Muscle layer of duodenum (tissue), 2 donors: ENCODE measurements around the gene TMEM167A.

Experiments used
- H3K27ac ChIP-seq: one replicate; pipeline ENCODE4 v1.7.0; 2013; ENCODE audit warnings: mild to moderate bottlenecking, low read length
- H3K27me3 ChIP-seq: one replicate; pipeline ENCODE4 v1.7.0; 2013; ENCODE audit warnings: low read depth, mild to moderate bottlenecking, control low read depth, low read length
- H3K36me3 ChIP-seq, 2 donors: one replicate each; pipeline ENCODE4 v1.7.0; 2013; ENCODE audit warnings: low read length in 2 of 2, control low read depth in 1 of 2, mild to moderate bottlenecking in 1 of 2; ENCODE audit not compliant: insufficient read depth in 2 of 2, control insufficient read depth in 1 of 2
- H3K4me1 ChIP-seq, 2 donors: one replicate each; pipeline ENCODE4 v1.7.0; 2013; ENCODE audit warnings: low read length in 2 of 2, mild to moderate bottlenecking in 2 of 2, control low read depth in 1 of 2, moderate library complexity in 1 of 2; ENCODE audit not compliant: insufficient read depth in 2 of 2, control insufficient read depth in 1 of 2
- H3K4me3 ChIP-seq, 2 donors: one replicate each; pipeline ENCODE4 v1.7.0; 2013; ENCODE audit warnings: low read length in 2 of 2, low read depth in 1 of 2, mild to moderate bottlenecking in 1 of 2
- H3K9me3 ChIP-seq, 2 donors: one replicate each; pipeline ENCODE4 v1.7.0; 2013; ENCODE audit warnings: low read length in 2 of 2, control low read depth in 1 of 2, mild to moderate bottlenecking in 1 of 2; ENCODE audit not compliant: control insufficient read depth in 1 of 2
- donor health status: healthy.

The TMEM167A gene

DNA sequence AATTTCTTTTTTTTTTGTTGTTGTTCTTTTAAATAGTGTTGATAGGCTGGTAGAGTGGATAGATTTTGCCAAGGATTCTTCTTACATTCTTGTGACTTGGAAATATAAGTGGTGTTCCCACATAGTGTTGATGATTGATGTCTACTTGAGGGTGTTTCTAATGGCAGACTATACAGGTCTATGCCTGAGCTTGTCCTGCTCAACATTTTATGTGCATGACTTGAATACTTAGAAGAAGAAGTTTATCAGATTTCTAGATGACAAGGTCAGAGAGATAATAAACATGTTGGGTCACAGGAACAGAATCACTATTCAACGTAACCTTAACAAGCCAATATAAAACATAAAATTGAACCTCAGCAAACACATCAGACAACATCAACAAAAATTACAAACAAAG is 24.3 kb upstream of the TMEM167A start:
- Histone ChIP-seq H3K36me3 (no peaks in the 10 kb centered on the region), H3K4me1 (no peaks in the 10 kb centered on the region), H3K4me3 (no peak overlapping the region), H3K27ac (no peak overlapping the region), H3K27me3 (no peaks in the 10 kb centered on the region), H3K9me3 (no peaks in the 10 kb centered on the region)

DNA sequence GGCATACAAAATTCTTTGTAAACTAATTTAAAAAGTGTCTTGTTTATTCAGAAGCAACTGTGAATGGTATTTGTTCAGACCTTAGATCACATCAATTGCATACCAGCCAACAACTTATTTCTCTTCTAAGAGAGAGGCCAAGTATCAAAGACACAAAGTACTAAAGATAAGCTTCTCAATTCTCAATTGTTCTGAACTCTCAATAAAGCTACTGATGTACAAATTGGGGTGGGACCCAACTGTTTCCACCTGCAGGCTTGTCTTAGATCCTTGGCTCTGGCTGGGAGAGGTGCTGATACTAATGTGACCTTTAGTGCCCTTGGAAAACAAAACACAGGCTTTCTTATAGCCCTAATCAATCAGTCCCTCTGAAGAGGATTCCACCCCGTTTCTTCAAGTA is 22.3 kb upstream of the TMEM167A start:
- H3K9me3 ChIP-seq = no peaks in the 10 kb centered on the region
- no peaks in the 10 kb centered on the region for H3K27me3 ChIP-seq
- no peak overlapping the region for H3K27ac ChIP-seq
- no peaks in the 10 kb centered on the region for H3K4me1 ChIP-seq
- no peaks in the 10 kb centered on the region for H3K36me3 ChIP-seq
- no peak overlapping the region for H3K4me3 ChIP-seq

DNA sequence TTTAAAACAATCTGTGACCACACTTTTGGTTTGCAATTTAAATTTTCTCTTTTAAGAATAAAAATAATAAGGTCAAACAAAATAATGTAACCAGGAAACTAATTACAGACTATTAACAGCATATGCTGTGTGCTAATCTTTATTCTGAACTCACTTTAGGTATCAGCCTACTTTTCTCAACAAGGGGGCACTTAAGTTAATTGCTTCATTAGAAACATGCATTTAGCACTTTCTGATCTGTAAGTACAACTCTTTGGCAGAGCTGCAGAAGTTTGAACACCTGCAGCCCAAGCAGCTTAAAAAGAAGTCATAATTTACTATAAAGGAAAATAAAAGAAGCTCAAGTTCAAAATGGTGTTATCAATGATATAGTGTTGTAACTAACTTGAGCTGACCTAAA is 21.8 kb upstream of the TMEM167A start:
- no peaks in the 10 kb centered on the region for H3K9me3 ChIP-seq
- H3K4me3 ChIP-seq = no peak overlapping the region
- no peaks in the 10 kb centered on the region for H3K4me1 ChIP-seq
- H3K27ac ChIP-seq = no peak overlapping the region
- H3K27me3 ChIP-seq = no peaks in the 10 kb centered on the region
- H3K36me3 ChIP-seq = no peaks in the 10 kb centered on the region

DNA sequence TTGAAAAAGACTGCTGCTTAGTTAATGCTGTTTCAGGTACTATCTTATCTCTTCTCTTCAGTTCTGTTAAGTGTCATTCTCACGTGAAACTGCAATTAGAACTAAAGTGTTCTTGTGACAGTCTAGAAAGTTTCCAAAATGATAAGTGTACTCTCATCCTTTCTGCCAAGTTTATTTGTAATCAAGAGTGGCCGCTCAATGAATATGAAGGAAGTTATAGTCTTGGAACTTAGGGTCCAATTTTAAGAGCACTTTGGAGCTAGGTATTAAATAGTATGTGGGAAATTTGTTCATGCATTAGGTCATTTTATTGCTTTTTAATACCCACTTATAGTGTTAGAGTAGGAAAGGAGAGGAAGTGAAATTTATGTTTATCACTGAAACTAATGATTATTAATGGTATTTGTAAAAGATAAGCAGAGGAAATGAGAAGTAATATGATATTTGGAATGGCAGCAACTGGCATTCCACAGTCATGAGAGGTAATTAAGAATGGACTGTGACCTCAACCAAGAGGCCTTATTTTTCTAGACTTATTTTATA is 20.6 kb upstream of the TMEM167A start:
- Histone ChIP-seq H3K27ac (no peak overlapping the region), H3K4me3 (no peak overlapping the region), H3K27me3 (no peaks in the 10 kb centered on the region), H3K9me3 (peaks cover 9% of the 10 kb centered on the region in 2 donors), H3K36me3 (no peaks in the 10 kb centered on the region), H3K4me1 (no peaks in the 10 kb centered on the region)

DNA sequence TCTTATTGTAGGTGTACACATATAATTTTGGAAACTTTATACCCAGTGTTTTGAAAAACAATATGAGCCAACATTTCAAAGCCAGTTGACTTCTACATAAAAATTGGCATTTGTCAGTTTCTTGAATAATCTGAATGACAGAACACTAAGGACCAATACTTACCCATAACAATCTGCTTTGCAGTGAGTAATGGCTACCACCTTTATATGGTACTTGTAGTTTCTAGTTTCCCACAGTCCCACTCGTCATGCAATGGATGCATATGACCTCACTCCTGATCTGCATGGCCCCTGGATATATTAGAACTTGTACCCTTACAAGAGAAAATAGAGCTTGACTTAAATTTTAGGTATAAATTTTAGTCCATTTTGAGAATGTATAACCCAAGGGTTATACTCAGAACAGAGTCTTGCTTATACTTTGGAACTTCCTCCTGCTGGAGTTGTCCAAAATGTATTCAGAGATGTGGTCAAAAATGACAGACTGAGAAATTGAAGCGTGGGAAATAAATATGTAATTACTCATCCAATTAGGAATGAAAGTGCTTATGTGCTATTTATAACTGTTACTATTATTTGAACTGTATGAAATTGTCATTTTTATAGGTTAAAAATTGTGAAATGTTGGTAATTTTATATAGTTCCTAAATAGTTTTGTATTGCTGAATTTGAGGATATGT is 19.6 kb upstream of the TMEM167A start:
- Histone ChIP-seq H3K4me1 (no peaks in the 10 kb centered on the region), H3K9me3 (peaks cover 9 to 11% of the 10 kb centered on the region in 2 donors), H3K4me3 (no peak overlapping the region), H3K27me3 (no peaks in the 10 kb centered on the region), H3K36me3 (no peaks in the 10 kb centered on the region), H3K27ac (no peak overlapping the region)

DNA sequence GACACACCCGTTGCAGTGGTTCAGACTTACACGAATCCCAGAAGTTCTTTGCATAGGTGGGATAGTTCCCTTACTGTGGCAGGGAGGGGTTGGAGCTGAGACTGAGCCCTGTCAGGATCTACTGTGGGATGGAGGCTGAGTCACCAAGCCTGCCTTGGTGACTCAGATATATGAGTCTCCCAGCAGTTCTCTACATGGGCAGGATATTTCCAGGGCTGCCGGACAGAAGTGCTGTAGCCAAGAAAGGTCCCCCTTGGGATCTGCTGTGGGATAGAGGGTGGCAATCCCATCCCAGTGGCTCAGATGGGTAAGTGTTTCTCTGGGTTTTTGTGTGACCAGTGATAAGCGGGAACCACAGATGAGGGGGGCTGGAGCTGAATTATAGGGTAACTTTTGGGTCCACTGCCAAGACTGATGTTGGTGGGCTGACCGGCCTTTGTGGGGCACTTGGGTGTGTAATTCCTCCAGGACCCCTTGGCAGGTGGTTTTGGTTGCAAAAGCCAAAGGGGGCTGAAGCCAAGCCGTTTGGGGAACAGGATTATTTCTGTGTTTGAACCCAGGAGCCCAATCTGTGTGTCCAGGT is 18.9 kb upstream of the TMEM167A start:
- no peak overlapping the region for H3K4me3 ChIP-seq
- peaks cover 9 to 11% of the 10 kb centered on the region in 2 donors for H3K9me3 ChIP-seq
- H3K4me1 ChIP-seq = no peaks in the 10 kb centered on the region
- H3K27me3 ChIP-seq = no peaks in the 10 kb centered on the region
- no peak overlapping the region for H3K27ac ChIP-seq
- H3K36me3 ChIP-seq = no peaks in the 10 kb centered on the region

DNA sequence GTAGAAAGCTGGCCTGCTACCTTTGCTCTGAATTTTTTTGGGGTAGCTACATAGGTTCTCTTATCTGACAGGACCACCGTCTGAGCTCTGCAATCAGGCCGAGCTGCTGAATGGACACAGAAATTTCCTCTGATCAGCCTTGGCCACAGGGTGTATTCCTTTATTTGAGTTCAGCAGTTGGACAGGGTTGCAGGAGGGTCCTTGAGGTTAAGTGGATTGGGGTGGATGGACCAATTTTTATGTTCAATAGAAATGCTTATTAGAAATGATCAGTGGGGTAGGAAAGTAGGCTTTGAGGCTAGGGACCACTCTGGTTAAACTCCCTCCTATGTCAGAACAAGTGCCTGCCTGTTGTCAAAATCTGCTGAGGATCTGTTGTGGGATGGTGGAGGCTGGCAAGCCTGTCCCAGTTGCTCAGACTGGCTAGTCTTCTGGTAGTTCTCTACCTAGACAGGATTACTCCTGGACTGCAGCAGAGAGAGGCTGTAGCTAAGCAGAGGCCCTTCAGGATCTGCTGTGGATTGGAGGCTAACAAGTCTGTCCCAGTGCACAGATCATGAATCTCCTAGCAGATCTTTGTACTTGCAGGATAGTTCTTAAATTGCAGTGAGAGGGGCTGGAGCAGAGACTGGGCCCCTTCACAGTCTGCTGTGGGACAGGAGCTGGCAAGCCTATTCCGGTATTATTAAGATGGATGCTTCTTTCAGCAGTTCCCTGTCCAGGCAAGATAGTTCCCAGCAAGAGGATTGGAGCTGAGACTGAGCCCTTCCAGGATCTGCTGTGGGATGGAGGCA is 18.2 kb upstream of the TMEM167A start:
- peaks cover 9 to 11% of the 10 kb centered on the region in 2 donors for H3K9me3 ChIP-seq
- no peaks in the 10 kb centered on the region for H3K36me3 ChIP-seq
- no peak overlapping the region for H3K4me3 ChIP-seq
- H3K27ac ChIP-seq = no peak overlapping the region
- no peaks in the 10 kb centered on the region for H3K27me3 ChIP-seq
- H3K4me1 ChIP-seq = no peaks in the 10 kb centered on the region

DNA sequence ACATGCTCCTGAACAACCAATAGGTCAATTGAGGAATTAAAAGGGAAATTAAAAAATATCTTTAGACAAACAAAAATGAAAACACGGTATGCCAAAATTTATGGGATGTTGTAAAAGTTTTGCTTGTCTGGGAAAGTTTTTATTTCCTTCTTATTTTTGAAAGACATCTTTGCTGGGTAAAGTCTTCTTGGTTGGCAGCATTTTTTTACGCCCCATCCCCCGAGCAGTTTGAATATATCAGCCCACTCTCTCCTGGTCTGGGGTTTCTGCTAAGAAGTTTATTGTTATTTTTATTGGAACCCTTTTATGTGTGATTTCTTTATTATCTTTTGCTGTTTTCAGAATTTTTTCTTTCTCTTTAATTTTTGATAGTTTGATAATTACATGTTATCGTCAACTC is 16.5 kb upstream of the TMEM167A start:
- Histone ChIP-seq H3K4me3 (no peak overlapping the region), H3K27ac (no peak overlapping the region), H3K9me3 (peaks cover 9 to 11% of the 10 kb centered on the region in 2 donors), H3K4me1 (no peaks in the 10 kb centered on the region), H3K36me3 (no peaks in the 10 kb centered on the region), H3K27me3 (no peaks in the 10 kb centered on the region)

DNA sequence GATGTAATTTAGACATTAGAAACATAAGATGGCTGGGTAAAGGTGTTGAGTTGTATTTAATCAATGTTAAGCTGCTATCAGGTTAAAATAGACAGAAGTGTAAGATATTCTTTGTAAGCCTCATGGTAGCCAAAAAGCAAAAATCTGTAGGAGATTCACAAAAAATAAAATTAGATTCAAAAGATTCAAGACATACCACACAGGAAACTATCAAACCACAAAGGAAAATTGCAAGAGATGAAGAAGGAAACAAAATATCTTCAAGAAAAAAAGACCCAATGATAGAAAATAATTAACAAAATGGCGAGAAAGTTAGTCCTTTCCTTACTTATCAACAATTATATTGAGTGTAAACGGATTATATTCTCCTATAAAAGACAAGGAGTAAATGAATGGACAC is 15.4 kb upstream of the TMEM167A start:
- peaks cover 9 to 11% of the 10 kb centered on the region in 2 donors for H3K9me3 ChIP-seq
- no peaks in the 10 kb centered on the region for H3K4me1 ChIP-seq
- no peaks in the 10 kb centered on the region for H3K27me3 ChIP-seq
- H3K4me3 ChIP-seq = no peak overlapping the region
- no peak overlapping the region for H3K27ac ChIP-seq
- no peaks in the 10 kb centered on the region for H3K36me3 ChIP-seq

DNA sequence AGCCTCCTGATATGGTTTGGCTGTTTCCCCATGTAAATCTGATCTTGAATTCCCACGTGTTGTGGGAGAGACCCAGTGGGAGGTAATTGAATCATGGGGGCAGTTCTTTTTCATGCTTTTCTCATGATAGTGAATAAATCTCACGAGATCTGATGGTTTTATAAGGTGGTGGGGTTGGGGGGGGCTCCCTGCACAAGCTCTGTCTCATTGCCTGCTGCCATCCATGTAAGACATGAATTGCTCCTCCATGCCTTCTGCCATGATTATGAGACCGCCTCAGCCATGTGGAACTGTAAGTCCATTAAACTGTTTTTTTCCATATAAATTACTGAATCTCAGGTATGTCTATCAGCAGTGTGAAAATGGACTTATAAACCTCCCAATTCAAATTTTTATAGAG is 13.0 kb upstream of the TMEM167A start:
- H3K27me3 ChIP-seq = no peaks in the 10 kb centered on the region
- H3K9me3 ChIP-seq = peaks cover 9 to 11% of the 10 kb centered on the region in 2 donors
- no peaks in the 10 kb centered on the region for H3K36me3 ChIP-seq
- H3K27ac ChIP-seq = no peak overlapping the region
- no peaks in the 10 kb centered on the region for H3K4me1 ChIP-seq
- H3K4me3 ChIP-seq = no peak overlapping the region

DNA sequence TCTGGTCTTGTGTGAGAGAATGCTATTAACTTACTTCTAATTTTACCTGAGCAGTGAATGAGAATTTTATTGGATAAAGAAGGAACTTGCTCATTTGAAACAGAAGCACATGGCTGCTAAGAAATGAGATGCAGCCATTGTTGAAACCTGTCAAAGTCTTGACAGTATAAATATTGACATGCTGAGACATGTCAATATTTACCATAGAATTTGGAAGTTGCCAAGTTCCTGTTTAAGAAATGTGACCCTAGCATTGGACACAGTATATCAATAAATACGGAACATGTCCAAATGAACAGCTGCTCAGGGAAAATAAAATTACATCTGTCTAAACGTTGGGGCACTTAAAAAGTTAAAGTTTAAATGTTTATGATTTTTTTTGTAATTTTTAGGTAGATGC is 7.9 kb upstream of the TMEM167A start:
- Histone ChIP-seq H3K27ac (no peak overlapping the region), H3K4me1 (no peaks in the 10 kb centered on the region), H3K9me3 (no peaks in the 10 kb centered on the region), H3K4me3 (no peak overlapping the region), H3K27me3 (no peaks in the 10 kb centered on the region), H3K36me3 (no peaks in the 10 kb centered on the region)
